Activated CD8-positive, alpha-beta memory T cell treated with anti-CD3 and anti-CD28 coated beads for 24 hours (primary cell): ENCODE measurements around the gene RUNX1.

ENCODE experiments used
- DNase-seq: peaks from one replicate; pipeline ENCODE4 v3.0.0-alpha.2; 2020

The RUNX1 gene

GRCh38 chr21:35048706-35049617 lies at the start of gene RUNX1:
RUNX1 (minus strand) TSS chr21:35049302.
- DNase-seq = peak; percentile 85

- no peak for DNase-seq
Observed at GRCh38 chr21:35097525-35097924, 48.4 kb upstream of the RUNX1 start.

DNA sequence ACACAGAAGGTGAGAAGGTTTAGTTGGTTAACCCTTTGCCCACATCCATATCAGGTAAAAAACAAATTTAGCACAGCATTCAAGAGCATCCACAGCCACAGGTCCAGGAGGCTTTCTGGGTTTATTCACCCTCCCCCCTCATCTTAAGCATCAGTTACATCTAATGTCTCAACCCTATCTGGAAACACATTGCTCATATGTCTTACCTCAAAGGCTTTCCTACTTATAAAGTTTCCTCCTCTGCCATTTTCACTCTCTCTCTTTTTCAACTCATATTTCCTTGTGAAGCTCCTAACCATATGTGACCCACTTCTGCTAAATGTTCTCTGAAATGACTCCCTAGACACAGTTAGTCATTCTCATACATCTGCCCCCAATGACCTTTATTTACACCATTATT lies 47.9 kb upstream of the RUNX1 start:
- DNase-seq = no peak

DNA sequence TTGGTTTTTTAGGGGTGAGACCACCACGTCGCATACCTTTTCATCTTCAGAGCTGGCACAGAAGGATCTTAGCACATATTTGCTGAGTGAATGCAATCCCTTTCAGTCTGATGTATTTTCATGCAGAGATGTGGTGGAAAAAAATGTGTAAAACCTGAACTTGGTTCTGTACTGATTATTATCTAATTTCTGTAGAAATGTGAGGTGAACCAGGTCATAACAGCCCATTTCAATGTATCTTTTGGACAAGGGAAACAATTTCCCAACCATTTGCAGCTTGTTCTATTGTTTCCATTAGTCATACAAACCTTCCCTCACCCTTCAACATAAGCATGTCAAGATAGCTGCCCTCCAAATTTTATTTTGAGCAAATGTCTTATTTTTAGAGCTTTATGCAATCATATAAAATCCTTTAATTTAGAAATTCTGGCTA lies 46.8 kb upstream of the RUNX1 start:
- DNase-seq = no peak

DNA sequence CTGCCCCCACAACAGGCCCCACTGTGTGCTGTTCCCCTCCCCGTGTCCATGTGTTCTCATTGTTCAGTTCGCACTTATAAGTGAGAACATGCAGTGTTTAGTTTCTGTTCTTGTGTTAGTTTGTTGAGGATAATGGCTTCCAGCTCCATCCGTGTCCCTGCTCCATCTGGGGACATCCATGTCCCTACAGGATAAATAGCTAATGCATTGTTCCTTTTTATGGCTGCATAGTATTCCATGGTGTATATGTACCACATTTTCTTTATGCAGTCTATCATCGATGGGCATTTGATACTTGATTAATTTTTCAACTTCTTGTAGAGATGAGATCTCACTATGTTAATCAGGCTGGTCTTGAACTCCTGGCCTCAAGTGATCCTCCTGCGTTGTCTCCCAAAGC lies 44.4 kb upstream of the RUNX1 start:
- no peak for DNase-seq

DNA sequence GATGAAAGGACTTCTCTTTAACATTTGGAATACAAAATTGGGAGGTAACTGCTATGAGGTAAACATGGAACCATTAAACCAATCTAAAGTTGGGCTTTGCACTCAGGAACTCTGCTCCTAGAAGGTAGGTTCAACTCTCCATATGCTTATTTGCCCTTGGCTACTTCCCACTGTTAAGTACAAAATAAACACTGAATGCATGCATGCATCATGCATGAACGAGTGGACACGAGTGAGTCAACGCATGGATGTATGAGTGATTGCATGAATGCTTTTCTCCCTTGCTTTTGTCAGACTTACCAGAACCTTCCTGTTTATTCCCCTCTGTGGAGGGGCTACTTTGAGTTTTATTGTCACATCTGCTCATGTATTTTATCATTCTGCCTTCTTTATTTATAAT lies 42.4 kb upstream of the RUNX1 start:
- no peak for DNase-seq

GRCh38 chr21:35090403-35090802 lies 41.3 kb upstream of the RUNX1 start:
- DNase-seq = no peak

GRCh38 chr21:35088319-35088771 lies 39.2 kb upstream of the RUNX1 start:
- no peak for DNase-seq

GRCh38 chr21:35086357-35086756 lies 37.3 kb upstream of the RUNX1 start:
- DNase-seq = no peak

DNA sequence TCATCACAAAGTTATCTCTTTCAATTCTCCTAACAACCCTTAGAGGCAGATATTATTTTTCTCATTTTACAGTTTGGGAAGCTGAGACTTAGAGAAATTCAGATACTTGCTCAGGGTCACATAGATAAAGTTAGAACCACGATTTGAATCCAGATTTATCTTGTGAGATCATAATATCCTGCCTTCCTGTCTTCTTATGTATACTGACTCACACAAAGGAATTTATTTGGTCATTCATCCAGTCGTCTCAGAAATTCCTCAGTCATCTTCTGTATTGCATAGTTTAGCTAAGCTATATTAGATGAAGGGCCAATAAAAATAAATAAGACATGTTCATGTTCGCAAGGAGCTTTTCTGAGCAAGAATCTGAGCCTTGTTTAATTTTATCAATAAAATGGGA lies 35.8 kb upstream of the RUNX1 start:
- DNase-seq = no peak

DNA sequence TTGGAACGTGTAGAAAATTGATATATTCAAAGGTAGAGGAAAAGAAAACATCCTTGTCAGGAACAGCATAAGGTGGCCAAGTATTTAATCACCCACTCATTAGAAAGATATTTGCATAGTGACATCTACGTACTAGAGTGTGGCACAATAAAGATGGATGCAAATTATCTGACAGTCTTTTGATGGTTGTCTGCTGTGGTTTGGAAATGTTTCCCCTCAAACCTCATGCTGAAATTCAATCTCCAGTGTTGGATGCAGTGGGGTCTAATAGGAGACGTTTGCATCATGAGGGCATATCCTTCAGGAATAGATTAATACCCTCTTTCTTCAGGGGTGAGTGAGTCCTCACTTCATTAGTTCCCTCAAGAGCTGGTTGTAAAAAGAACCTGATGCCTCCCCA lies 34.1 kb upstream of the RUNX1 start:
- no peak for DNase-seq

DNA sequence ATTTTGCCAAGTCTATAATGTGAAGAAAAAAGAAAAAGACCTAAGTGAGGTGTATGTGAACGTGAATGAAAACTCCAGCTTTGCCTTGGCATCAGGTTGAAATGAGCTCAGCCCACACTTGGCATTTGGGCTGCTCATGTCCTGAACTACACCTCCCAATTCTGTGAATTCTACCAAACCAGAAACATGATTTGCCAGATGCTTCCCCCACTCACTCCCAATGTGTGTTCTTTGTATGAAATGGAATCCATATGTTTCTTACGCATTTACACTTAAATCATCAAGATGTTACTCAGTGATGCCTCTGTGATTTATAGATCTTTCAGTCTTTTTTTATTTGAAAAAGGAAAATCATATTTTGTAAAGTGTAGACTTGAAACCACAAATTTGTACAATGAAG lies 32.8 kb upstream of the RUNX1 start:
- DNase-seq = no peak

DNA sequence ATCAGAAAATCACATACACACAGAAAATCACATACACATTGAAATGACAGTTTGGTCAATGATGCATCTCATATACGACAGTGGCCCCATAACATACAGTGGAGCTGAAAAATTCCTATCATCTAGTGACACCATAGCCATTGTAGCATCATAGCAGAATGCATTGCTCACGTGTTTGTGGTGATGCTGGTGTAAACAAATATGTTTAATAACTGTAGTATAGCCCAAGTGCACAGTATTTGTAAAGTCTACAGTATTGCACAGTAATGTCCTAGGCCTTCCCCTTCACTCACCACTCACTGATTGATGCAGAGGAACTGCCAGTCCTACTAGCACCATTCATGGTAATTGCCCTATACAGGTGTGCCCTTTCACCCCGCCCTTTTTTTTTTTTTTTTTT lies 30.1 kb upstream of the RUNX1 start:
- DNase-seq = no peak

- DNase-seq = no peak
Observed at GRCh38 chr21:35077975-35078374, 28.9 kb upstream of the RUNX1 start.

DNA sequence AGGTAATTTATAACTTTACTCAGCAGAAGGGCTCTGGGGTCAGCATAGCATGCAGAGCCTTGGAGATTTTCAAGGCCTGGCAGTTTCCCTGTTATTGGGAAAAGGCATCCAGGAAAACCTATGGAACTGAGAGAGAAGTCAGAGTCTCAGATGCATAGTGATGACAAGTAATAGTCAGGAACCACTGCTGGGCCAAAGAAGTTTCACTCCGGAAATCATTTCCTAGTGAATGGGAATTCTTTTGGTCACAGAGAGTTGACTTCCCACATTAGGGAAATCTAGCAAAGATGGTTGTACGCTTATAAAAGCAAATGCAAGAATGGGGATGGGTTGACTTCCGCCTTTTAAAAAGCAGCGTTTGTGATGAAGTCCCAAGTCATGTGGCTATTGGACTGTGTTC lies 28.4 kb upstream of the RUNX1 start:
- DNase-seq = no peak

DNA sequence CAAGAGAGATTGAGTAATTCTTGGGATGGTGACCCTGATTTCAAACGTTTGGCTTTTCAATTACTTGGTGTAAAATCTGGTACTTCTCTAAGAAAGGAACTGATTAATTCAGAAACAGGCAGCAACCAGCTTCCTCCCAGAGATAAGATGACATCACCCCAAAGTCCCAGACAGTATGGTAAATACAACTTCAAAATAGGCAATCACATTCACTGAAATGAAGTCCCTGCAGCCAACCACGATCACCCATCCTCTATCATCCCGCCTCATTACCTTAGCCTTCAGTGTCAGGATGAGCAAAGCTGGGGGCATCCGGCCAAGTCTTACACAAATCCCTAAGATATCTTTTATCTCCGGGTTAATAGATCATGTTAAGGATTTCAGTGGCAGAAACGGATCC lies 26.4 kb upstream of the RUNX1 start:
- no peak for DNase-seq

GRCh38 chr21:35072960-35073359 lies 23.9 kb upstream of the RUNX1 start:
- DNase-seq = no peak

DNA sequence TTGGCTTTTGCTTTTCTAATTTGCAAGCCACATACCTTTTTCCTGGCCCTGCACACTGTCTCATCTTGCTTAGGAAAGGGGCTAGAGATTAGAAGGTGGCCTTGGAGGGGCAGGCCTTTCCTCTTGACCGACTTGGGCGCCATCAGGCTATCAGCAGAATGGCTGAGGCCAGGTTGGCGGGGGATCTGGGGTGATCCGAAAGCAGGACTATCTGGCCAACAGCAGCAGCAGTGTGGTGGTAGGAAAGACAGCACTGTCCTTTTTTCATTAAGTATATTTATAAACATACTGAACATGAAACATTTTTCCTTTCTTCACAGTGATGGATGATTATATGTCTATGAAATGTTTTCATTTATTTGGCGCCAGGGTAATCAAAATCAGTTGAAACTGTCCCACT lies 23.5 kb upstream of the RUNX1 start:
- no peak for DNase-seq

DNA sequence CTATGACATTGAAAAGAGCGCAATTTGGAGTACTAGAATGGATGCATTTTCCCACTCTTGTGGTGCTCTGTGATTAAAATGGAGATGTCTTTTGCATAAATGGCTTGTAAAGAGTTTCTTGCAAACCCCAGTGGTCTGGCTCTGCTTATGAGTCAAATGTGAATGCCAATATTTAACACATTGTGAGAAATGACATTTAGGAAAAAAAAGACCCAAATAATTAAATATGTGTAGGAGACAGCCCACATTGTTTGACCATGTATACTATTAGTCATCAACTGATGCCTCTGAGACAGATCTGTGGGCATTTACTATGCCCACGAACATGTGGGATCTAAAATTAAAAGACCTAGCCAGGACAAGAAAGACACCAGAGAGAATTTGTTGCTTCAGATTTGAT lies 22.2 kb upstream of the RUNX1 start:
- DNase-seq = no peak

- no peak for DNase-seq
Observed at GRCh38 chr21:35070436-35070835, 21.3 kb upstream of the RUNX1 start.

GRCh38 chr21:35066824-35067223 lies 17.7 kb upstream of the RUNX1 start:
- DNase-seq = no peak

DNA sequence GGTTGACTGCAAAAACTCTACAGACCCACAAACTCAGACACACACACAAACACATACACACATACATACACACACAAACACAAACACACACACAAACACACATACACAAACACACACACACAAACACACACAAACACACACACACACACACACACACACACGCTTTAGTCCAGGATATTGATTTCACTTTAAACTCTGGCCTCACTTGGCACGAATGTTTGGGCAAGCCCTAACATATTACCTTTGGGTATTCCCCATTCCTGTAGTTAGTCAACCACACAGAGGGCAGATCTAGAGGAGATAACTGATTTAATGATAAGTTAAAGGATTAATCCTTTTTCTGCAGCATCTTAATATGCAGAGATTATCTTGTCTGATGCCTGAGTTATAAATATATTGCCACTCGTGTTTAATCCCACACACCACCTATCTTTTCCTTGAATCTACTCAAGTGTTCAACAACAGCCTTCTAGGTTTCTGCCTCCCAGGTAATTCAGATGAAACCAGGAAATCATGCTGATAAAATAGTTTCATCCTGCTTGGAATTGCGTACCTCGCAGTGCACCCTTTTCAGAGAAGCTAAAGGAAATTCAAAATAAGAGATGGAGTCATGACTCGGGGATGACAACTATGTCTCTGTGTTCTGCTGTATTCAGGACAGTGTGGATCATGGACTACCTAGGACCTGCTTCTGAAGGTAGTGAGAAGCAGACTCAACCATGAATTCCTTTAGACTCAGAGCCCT lies 14.5 kb upstream of the RUNX1 start:
- no peak for DNase-seq

- DNase-seq = no peak
Observed at GRCh38 chr21:35062016-35062415, 12.9 kb upstream of the RUNX1 start.

GRCh38 chr21:35059742-35060141 lies 10.6 kb upstream of the RUNX1 start:
- no peak for DNase-seq
